Bronchial smooth muscle cell (primary cell): ENCODE results near the gene OR1D5. TPM values are rescaled to one million over a fixed set of nuclear protein-coding genes. Genes with fewer than 3 reads are reported as not detected.

Experiments used
- total RNA-seq: library from RNA; depleted of rRNA; stranded (reverse); fragments of >200 nt; gene quantifications from 2 replicates; pipeline ENCODE4 v1.2.1, GENCODE V29; 2014

Gene OR1D5
- total RNA-seq: not detected in 2 replicates

GRCh38 chr17:3063507-3063906 is at the start of gene OR1D5:
OR1D5 (minus strand) TSS chr17:3063607; CDS start chr17:3063607, 0 bp downstream.

DNA sequence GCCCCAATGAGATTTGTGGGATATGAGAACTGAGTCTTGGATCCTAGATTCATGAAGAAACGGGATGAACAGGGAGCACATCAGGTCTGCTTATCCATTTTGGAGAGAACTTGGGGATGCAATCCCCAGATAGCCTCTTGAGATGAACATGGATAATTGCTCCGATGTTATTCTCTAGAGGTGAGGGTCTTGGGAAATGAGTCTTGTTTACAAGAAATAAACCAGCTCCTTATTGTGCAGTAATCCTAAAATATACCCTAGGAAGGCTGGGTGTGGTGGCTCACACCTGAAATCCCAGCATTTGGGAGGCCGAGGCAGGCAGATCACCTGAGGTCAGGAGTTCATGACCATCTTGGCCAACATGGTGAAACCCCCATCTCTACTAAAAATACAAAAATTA is 40.9 kb upstream of the OR1D5 start, which contains the start of gene OR1D2:
OR1D2 (minus strand) TSS at position 101 of the 400 bp plus-strand sequence. CDS start 11,426 bp downstream, outside the sequence.

Other genes starting within 250 kb of the OR1D5 start
- gene OR1D2, start 40.8 kb upstream of the OR1D5 start, total RNA-seq: not detected in 2 replicates
- gene OR1G1, start 63.9 kb upstream of the OR1D5 start, total RNA-seq: not detected in 2 replicates
- not detected in 2 replicates for gene OR1A2, start 133.9 kb upstream of the OR1D5 start, total RNA-seq
- not detected in 2 replicates for gene OR1A1, start 144.1 kb upstream of the OR1D5 start, total RNA-seq
- gene OR3A1, start 234.8 kb upstream of the OR1D5 start, total RNA-seq: not detected in 2 replicates